ENCODE measurements around the gene KBTBD12.

- TF ChIP-seq TEF (CRISPR knock-in tag; IDR thresholded peaks at IDR 0.05) = no peak
- no peak for TF ChIP-seq MXI1 (IDR thresholded peaks at IDR 0.05; ENCODE audit: borderline replicate concordance, low read depth, low read length)
- TF ChIP-seq JUNB (CRISPR knock-in tag; IDR thresholded peaks at IDR 0.05; ENCODE audit: borderline replicate concordance) = no peak
- TF ChIP-seq ARNT (IDR thresholded peaks at IDR 0.05) = no peak
- no peak for TF ChIP-seq ZNF282 (IDR thresholded peaks at IDR 0.05; ENCODE audit: partially characterized antibody)
- no peak for TF ChIP-seq CTCF (CRISPR knock-in tag; IDR thresholded peaks at IDR 0.05)
- no peak for TF ChIP-seq TERF1 (CRISPR knock-in tag; IDR thresholded peaks at IDR 0.05)
- no peak for TF ChIP-seq ZSCAN20 (CRISPR knock-in tag; IDR thresholded peaks at IDR 0.05; ENCODE audit: borderline replicate concordance)
- TF ChIP-seq SNRNP70 (IDR thresholded peaks at IDR 0.05; ENCODE audit: low read depth, low read length) = no peak
- no peak for TF ChIP-seq GABPB1 (CRISPR knock-in tag; IDR thresholded peaks at IDR 0.05)
These were observed 92.0 kb downstream of the KBTBD12 start for GRCh38 chr3:128007033-128007424.

Measured in HepG2 (cell line).